Measurements from ENCODE around the gene MAN1A1.

DNA sequence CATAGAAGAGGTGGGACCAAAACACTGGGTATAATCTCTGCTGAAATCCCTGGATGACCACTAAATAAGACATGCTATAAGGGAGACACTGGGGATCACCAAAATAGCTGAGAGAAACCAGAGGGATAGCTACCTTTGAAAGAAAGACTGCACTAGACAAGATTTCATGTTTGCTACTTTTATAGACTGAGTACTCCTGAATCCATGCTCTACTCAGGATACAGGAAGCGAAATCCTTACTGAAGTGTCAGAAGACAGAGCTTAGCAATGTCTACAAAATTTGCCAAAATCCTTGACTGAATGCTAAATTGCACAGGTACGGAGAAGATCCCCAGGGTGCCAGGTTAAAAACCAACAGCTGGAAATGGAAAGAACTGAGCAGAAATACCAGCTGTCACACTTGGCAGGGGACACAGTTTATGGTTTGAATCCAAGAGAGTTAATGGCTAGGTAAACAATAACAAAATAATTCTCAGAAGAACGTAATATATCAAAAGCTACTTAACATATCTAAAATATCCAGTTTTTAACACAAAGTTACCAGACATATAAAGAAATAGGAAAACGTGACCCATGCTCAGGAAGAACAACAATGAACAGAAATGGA lies 125.4 kb downstream of the MAN1A1 start:
- TF ChIP-seq, protein P1, sequence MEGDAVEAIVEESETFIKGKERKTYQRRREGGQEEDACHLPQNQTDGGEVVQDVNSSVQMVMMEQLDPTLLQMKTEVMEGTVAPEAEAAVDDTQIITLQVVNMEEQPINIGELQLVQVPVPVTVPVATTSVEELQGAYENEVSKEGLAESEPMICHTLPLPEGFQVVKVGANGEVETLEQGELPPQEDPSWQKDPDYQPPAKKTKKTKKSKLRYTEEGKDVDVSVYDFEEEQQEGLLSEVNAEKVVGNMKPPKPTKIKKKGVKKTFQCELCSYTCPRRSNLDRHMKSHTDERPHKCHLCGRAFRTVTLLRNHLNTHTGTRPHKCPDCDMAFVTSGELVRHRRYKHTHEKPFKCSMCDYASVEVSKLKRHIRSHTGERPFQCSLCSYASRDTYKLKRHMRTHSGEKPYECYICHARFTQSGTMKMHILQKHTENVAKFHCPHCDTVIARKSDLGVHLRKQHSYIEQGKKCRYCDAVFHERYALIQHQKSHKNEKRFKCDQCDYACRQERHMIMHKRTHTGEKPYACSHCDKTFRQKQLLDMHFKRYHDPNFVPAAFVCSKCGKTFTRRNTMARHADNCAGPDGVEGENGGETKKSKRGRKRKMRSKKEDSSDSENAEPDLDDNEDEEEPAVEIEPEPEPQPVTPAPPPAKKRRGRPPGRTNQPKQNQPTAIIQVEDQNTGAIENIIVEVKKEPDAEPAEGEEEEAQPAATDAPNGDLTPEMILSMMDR (IDR thresholded peaks at IDR 0.05): no peak
- TF ChIP-seq POLR2A (IDR thresholded peaks at IDR 0.05): no peak

All from body of pancreas (tissue), 4 donors.